GM21367 (cell line): ENCODE results near the gene UPF3B.
"Not testable (repeated sequence)": the region's sequence is repeated elsewhere in the genome, so short reads cannot be mapped to it uniquely, and the experiment has no call there.

Experiments
- ATAC-seq: cut with Tn5 transposase; IDR thresholded peaks from one replicate; pipeline ENCODE4 v1.9.1; 2021; ENCODE audit not compliant: unreplicated experiment

The UPF3B gene

DNA sequence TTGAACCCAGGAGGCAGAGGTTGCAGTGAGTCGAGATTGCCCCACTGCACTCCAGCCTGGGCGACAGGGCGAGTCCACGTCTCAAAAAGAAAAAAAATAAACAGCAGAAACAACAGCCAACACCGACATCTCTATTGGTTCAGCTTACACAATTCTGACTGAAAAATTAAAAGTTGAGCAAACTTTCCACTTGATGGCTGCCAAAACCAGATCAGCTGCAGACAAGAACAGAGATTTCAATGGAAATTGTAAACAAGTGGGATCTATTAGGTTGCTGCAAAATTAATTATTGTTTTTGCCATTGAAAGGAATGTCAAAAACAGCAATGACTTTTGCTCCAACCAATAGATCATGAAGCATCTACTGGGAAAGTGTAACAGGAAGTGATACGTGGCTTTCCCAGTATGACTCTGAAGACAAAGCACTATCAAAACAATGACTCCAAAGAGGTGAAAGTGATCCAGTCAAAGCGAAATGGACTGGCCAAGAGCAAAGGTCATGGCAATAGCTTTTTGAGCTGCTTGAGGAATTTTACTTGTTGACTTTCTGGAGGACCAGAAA lies 26.3 kb downstream of the UPF3B start:
- ATAC-seq, result no peak

GRCh38 chrX:119824221-119824620 lies 28.5 kb downstream of the UPF3B start:
- not testable (repeated sequence) for ATAC-seq

DNA sequence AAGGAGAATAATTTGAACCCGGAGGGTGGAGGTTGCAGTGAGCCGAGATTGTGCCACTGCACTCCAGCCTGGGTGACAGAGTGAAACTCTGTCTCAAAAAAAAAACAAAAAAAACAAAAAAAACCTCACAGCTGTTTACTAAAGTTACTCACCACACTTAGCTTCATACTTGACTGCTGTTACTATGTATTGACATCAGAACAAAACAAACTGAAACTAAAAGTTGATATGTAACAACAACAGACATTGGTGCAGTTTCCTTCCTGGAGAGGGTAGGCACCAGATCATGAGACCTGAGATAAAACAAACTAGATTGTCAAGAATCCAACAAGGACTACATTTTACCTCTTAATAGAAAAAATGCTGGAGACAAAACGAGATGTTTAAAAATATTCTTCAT lies 31.1 kb downstream of the UPF3B start:
- ATAC-seq, result peak; percentile 88

DNA sequence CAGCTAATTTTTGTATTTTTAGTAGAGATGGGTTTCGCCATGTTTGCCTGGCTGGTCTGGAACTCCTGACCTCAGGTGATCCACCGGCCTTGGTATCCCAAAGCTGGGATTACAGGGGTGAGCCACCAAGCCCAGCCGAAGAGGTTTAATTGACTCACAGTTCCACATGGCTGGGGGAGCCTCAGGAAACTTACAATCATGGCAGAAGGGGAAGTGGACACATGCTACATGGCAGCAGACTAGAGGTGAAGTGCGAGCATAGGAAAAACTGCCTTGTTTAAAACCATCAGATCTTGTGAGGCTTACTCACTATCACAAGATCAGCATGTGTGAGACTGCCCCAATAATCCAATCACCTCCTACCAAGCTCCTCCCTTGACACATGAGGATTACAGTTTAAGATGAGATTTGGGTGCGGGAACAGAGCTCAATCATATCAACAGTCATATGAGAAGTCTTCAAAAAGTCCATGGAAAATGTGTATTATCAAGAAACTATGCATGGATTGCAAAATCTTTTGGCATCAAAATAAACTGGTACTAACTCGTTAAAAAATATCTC lies 35.6 kb downstream of the UPF3B start:
- ATAC-seq, result no peak

DNA sequence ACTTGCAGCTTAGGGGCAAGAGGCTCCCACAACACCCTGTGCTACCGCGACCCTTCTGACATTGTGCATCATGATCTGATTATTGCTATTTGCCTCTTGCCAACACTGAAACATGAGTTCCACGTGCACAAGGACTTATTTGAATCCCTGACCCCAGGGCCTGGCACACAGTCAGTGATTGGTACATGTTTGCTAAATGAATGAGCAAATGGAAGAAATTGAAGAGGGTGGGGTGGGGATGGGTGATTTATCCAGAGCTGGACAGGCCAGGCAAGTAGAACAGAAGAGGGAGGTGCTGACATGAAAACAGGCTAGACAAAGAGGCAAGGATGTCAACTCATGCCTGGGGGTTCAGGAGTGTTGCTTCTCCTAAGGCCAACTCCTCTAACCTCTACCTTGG lies 36.5 kb downstream of the UPF3B start:
- ATAC-seq, result no peak

DNA sequence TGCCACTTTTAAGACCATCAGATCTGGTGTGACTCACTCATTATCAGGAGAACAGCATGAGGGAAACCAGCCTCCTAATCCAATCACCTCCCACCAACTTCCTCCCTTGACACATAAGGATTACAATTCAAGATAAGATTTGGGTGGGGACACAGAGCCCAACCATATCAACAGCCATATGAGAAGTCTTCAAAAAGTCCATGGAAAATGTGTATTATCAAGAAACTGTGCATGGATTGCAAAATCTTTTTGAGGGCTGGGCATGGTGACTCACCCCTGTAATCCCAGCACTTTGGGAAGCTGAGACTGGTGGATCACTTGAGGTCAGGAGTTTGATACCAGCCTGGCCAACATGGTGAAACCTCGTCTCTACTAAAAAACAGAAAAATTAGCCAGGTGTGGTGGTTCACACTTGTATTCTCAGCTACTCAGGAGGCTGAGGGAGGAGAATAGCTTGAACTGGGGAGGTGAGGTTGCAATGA lies 43.5 kb downstream of the UPF3B start:
- ATAC-seq, result no peak

- not testable (repeated sequence) for ATAC-seq
These were observed 44.3 kb downstream of the UPF3B start for GRCh38 chrX:119808461-119808860.

GRCh38 chrX:119802546-119802945 lies 50.2 kb downstream of the UPF3B start:
- ATAC-seq, result no peak

DNA sequence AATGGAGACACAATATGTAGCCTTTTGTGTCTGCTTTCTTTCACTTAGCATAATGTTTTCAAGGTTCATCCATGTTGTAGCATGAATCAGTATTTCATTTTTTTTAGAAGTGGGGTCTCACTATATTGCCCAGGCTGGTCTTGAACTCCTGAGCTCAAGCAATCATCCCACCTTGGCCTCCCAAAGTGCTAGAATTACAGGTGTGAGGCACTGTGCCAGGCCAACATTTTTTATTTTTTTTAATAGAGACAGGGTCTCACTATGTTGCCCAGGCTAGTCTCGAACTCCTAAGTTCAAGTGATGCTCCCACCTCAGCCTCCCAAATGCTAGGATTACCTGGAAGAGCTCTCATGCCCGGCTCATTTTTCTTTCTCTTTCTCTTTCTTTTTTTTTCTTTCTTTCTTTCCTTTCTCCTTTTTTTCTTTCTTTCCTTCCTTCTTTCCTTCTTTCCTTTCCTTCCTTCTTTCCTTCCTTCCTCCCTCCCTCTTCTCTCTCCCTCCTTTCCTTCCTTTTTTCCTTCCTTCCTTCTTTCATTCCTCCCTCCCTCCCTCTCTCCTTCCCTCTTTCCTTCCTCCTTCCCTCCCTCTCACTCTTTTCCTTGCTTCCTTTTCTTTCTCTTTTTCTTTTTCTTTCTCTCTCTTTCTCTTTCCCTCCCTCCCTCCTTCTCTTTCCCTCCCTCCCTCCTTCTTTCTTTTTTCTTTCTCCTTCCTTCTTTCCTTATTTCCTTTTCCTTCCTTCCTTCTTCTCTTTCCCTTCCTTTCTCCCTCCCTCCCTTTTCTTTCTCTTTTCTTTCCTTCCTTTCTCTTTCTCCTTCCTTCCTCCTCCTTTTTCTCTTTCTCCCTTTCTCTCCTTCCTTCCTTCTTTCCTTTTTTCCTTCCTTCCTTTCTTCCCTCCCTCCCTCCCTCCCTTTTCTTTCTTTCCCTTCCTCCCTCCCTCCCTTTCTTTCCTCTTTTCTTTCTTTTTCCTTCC lies 51.2 kb downstream of the UPF3B start:
- no peak for ATAC-seq

DNA sequence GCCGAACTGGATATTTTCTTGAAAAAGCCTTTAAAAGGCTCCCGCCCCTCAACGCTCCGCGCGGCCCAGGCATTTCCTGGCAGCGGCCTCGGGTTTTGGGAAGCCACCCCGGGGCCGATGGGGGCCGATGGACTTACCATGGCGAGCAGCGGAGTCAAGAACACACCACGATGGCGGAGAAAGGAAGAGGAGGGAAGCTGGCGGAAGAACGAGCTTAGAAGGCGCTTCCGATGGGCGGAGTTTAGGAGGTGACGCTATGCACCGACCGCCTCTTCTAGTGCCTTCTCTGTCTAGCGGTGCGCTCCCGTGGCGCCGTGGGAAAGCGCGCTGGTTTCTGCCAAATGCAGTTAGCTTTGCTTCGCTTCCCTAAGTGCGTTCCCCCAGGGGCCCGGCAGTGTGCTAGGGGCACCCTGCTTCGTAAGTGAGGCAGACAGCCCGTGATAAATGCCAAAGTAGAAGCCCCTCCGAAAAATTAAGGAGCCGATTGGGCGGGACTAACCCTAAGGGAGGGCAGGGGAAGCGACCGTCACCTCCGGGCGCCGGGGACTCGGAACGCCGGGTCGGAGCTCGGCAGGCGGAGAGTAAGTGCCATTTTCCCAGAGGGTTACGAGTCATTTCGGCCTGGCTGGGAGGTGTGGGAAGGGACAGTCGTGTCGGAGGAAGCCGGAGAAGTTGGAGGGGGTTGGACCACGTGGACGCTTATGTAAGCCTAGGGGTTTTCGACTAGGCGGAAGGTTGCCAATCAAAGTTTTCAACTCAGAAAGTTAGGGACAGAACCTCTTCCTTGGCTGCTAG lies 61.1 kb downstream of the UPF3B start, which contains the start of gene RPL39:
RPL39 (minus strand) TSS at position 194 of the 795 bp plus-strand sequence; CDS start at position 140, 54 bp downstream.
- ATAC-seq, result peak; percentile 92

DNA sequence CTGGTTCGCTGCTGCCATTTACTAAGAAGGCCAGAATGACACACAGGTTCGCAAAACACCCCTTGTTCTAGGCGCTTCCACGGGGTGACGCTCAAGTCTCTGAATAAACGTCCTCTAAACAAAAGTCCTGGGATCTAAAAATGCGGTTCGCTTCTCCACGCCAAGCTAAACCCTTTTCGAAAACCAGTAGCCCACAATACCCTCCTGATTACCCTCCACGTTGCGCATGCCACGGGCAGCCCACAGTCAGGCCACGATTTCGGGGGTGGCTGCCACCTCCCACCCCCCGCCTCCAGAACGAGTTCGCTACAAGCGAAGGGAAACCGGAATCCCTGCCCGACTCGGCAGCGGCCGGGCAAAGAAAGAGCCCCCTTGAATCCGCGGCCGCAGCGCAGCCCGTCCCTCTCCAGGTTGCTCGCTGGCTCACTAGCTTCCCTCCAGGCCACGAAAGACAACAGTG lies 61.8 kb downstream of the UPF3B start:
- ATAC-seq, result peak; percentile 23

DNA sequence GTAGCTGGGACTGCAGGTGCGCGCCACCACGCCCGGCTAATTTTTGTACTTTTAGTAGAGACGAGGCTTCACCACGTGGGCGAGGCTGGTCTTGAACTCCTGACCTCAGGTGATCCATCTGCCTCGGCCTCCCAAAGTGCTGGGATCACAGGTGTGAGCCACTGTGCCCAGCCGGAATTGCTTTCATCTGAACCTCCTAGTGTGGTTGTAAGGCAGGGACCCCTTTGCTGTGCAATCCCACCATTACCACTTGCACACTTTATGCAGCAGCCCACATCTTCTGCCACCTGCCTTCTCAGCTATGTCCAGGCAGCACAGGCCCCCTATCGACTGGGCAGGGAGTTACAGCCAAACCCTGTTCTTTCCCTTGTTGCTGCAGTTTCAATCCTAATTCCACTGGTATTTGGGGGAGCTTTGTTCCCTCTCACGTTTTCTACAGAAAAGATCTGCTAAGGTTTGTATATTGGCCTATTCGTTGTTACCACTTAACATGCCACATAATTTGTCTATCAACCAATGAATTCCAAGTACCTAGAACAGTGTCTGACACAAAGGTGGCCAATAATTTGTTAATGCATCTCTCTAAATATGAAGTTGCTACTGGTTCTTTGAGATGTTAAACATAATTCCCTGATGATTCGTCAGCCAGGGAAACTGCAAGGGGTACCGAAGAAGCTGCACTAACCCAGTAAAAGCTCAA lies 67.9 kb downstream of the UPF3B start:
- no peak for ATAC-seq
